H1 (cell line): ENCODE measurements around the gene SEMA6A. TPM values are rescaled to one million over a fixed set of nuclear protein-coding genes. Genes with fewer than 3 reads are reported as not detected.

Source experiments
- MAFK ChIP-seq: IDR thresholded peaks from 2 replicates; pipeline ENCODE4 v1.6.1; 2012; ENCODE audit warnings: low read depth, mild to moderate bottlenecking, improper control_type of control experiment, low read length
- SIRT6 ChIP-seq: IDR thresholded peaks from one replicate; pipeline ENCODE4 v1.7.1; 2012; ENCODE audit warnings: low read length, inconsistent platforms
- SIX5 ChIP-seq: IDR thresholded peaks from 2 replicates; pipeline ENCODE4 v1.6.1; 2011; ENCODE audit warnings: mild to moderate bottlenecking, low read depth, low read length
- polyA plus RNA-seq, 7 experiments: library from polyadenylated mRNA; depleted of rRNA in 3 of 7; stranded (reverse) in 5 of 7; unstranded in 2 of 7; fragments of >200 nt in 5 of 7; fragments of 200-250 nt in 2 of 7; gene quantifications; 1 replicate in 5 of 7; 2 replicates in 1 of 7; 4 replicates in 1 of 7; pipeline versions ENCODE4 v1.2.1 to v1.2.3, GENCODE V29; 2011 to 2013; ENCODE audit warnings: missing spikeins in 2 of 7, mixed read lengths in 2 of 7
- total RNA-seq: library from RNA; stranded (reverse); fragmentation: NEBNext Ultra II Directional; extraction: Animal tissue kit (Norgen Biotek cat#: 25700); gene quantifications from 2 replicates; pipeline ENCODE4 v1.2.1, GENCODE V29; 2021

Gene SEMA6A
- total and polyA plus RNA-seq, 2 of the 8 experiments (the other 6 are each of a cell fraction or from before 2014, with no cell fraction given) = 78.3 to 277 TPM

- no peak for TF ChIP-seq SIRT6
- no peak for TF ChIP-seq SIX5
- no peak for TF ChIP-seq MAFK
These were observed 155.4 kb downstream of the SEMA6A start (continued) for GRCh38 chr5:116419258-116419657.
